CD8-positive, alpha-beta memory T cell (primary cell): ENCODE data around the gene GCSAM. TPM values are rescaled to one million over a fixed set of nuclear protein-coding genes. Genes with fewer than 3 reads are reported as not detected.

ENCODE experiments used
- CTCF ChIA-PET: fragments of 350-600 bp; sonication (Branson Sonifier 250); formaldehyde crosslinking; loops from one replicate; lab custom pipeline; 2021; ENCODE audit warnings: antibody characterized with exemption; lab: Charles Lee
- POLR2A ChIA-PET: fragments of 350-600 bp; sonication (Branson Sonifier 250); formaldehyde crosslinking; loops from one replicate; lab custom pipeline; 2021; ENCODE audit warnings: antibody characterized with exemption; lab: Charles Lee
- DNase-seq, 5 donors: peaks; one replicate each; pipeline versions ENCODE4 v3.0.0 to v3.0.0-alpha.2; 2020 to 2022; ENCODE audit warnings: mixed read lengths in 1 of 5
- H3K27ac ChIP-seq: one replicate; pipeline ENCODE4 v1.7.0; 2013; ENCODE audit warnings: low read depth, mild to moderate bottlenecking, low read length, moderate library complexity
- H3K27me3 ChIP-seq: 2 replicates; pipeline ENCODE4 v1.7.0; 2013; ENCODE audit warnings: low read length, mild to moderate bottlenecking; ENCODE audit not compliant: insufficient read depth, poor library complexity, severe bottlenecking
- H3K36me3 ChIP-seq: 2 replicates; pipeline ENCODE4 v1.7.0; 2013; ENCODE audit warnings: mild to moderate bottlenecking, low read length, moderate library complexity; ENCODE audit not compliant: insufficient read depth
- H3K4me1 ChIP-seq: 2 replicates; pipeline ENCODE4 v1.7.0; 2013; ENCODE audit warnings: mild to moderate bottlenecking, low read length, moderate library complexity; ENCODE audit not compliant: insufficient read depth
- H3K4me3 ChIP-seq: 2 replicates; pipeline ENCODE4 v1.7.0; 2013; ENCODE audit warnings: mild to moderate bottlenecking, low read length
- H3K9me3 ChIP-seq: 2 replicates; pipeline ENCODE4 v1.7.0; 2013; ENCODE audit warnings: mild to moderate bottlenecking, low read length
- H3K27ac Mint-ChIP-seq, 8 donors: one replicate each; pipeline ENCODE4 v1.8.0; 2020 to 2021; ENCODE audit warnings: mixed read lengths in 8 of 8, mild to moderate bottlenecking in 6 of 8, inconsistent platforms in 3 of 8, moderate library complexity in 3 of 8
- H3K27me3 Mint-ChIP-seq, 2 donors: one replicate each; pipeline ENCODE4 v1.8.0; 2020 to 2021; ENCODE audit warnings: mixed read lengths in 2 of 2, mild to moderate bottlenecking in 1 of 2, moderate library complexity in 1 of 2
- H3K36me3 Mint-ChIP-seq, 3 donors: one replicate each; pipeline ENCODE4 v1.8.0; 2020 to 2021; ENCODE audit warnings: mixed read lengths in 3 of 3, inconsistent platforms in 1 of 3, mild to moderate bottlenecking in 1 of 3
- H3K4me1 Mint-ChIP-seq, 3 donors: one replicate each; pipeline ENCODE4 v1.8.0; 2020 to 2021; ENCODE audit warnings: mixed read lengths in 3 of 3, inconsistent platforms in 1 of 3, mild to moderate bottlenecking in 1 of 3
- H3K4me3 Mint-ChIP-seq, 7 donors: one replicate each; pipeline ENCODE4 v1.8.0; 2020 to 2021; ENCODE audit warnings: mixed read lengths in 7 of 7, mild to moderate bottlenecking in 6 of 7, moderate library complexity in 4 of 7, inconsistent platforms in 2 of 7
- H3K9me3 Mint-ChIP-seq, 5 donors: one replicate each; pipeline ENCODE4 v1.8.0; 2020 to 2022; ENCODE audit warnings: mixed read lengths in 5 of 5, mild to moderate bottlenecking in 3 of 5, moderate library complexity in 2 of 5, inconsistent platforms in 1 of 5
- polyA plus RNA-seq: library from polyadenylated mRNA; unstranded; fragments of 300-500 nt; fragmentation: Illumina TruSeq; gene quantifications from one replicate; pipeline ENCODE4 v1.2.3, GENCODE V29; 2021
- total RNA-seq, 2 experiments: library from RNA; stranded (reverse); gene quantifications; one replicate each; pipeline ENCODE4 v1.2.3, GENCODE V29; 2021

Gene GCSAM
- total and polyA plus RNA-seq, 3 experiments from 2014 or later: 4.1 to 17.8 (median 4.8) TPM

DNA sequence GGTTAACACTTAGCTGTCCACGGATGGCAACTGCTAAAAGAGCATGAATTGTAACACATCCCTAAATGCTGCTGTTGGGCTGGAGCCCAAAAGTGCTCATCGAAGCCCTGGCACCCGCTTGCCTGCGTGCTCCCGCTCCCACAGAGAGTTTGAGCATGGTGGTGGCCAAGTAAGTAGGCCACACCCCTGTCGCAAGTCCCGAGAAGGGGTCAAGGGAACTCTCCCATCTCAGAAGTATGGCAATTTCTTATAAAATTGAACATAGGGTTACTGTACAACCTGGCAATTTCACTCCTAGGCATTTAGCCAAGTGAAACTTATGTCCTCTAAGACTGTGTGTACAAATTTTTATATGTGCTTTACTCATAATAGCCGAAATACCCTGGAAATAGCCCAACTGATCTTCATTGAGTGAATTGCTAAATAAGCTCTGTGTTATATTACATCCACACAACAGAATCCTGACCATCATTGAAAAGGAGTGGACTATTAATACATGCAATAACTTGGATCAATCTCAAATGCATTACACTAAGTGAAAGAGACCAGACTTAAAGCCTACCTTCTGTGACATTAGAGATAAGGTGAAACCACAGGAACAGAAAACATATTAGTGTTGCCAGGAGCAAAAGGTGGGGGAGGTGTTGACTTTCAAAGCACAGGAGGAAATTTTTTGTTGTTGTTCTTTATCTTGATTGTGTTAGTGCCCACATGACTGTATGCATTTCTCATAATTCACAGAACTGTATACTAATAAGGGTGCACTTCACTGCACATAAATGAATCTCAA is 1.5 kb upstream of the GCSAM start:
- Mint-ChIP-seq H3K27ac (peak overlapping the region; percentile 45 to 96 (median 90)), H3K27me3 (no peaks in the 10 kb centered on the region), H3K9me3 (no peaks in the 10 kb centered on the region), H3K4me3 (peak overlapping the region in 6 of 7 donors; percentile 1 to 89 (median 15)), H3K36me3 (peaks cover 0 to 2% (median 0%) of the 10 kb centered on the region in 3 donors), H3K4me1 (peaks cover 46 to 78% (median 75%) of the 10 kb centered on the region in 3 donors)
- ChIA-PET POLR2A (no interaction called here), CTCF (no interaction called here)
- Histone ChIP-seq H3K27me3 (no peaks in the 10 kb centered on the region), H3K4me1 (peaks cover 54% of the 10 kb centered on the region), H3K27ac (no peak overlapping the region), H3K36me3 (no peaks in the 10 kb centered on the region), H3K4me3 (no peak overlapping the region), H3K9me3 (no peaks in the 10 kb centered on the region)
- peak in 2 of 5 donors; percentile 34 to 48 for DNase-seq

DNA sequence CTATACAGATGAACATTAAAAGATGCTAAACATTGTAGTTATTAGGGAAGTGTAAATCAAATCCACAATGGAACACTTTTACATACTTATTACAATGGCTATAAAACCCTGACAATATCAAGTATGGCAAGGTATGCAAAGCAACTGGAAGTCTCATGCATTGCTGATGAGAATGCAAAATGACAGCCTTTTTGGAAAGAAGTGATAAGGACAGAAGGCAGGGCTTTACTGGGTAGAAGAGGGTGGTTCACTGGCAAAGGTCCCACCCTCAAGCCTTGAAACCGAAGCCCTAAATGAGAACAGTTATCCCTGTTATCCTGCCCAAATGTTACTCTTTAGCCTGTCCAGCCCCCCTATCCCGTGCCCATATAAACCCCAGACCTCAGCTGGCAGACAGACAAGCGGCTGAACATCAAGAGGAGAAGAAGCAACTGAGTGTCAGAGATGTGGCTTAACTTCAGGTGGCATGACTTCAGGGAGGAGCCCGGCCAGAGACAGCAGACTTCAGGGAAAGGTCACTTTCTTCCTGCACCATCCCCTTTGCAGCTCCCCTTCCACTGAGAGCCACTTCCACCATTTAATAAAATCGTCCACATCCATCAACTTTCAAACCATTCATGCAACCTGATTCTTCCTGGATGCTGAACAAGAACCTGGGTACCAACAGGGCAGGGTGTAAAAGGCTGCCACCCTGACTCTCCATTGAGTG is 732 bp upstream of the GCSAM start:
- H3K9me3 Mint-ChIP-seq: no peaks in the 10 kb centered on the region
- H3K4me3 ChIP-seq: peak overlapping the region; percentile 78
- H3K4me3 Mint-ChIP-seq: peak overlapping the region; percentile 89 to 98 (median 91)
- POLR2A ChIA-PET: no interaction called here
- H3K9me3 ChIP-seq: no peaks in the 10 kb centered on the region
- CTCF ChIA-PET: no interaction called here
- DNase-seq: no peak
- H3K36me3 Mint-ChIP-seq: peaks cover 0 to 2% (median 0%) of the 10 kb centered on the region in 3 donors
- peak overlapping the region; percentile 78 to 96 (median 92) for H3K27ac Mint-ChIP-seq
- H3K27me3 Mint-ChIP-seq: peaks cover 0 to 1% of the 10 kb centered on the region in 2 donors
- H3K4me1 ChIP-seq: peaks cover 62% of the 10 kb centered on the region
- H3K27ac ChIP-seq: no peak overlapping the region
- H3K36me3 ChIP-seq: no peaks in the 10 kb centered on the region
- no peaks in the 10 kb centered on the region for H3K27me3 ChIP-seq
- H3K4me1 Mint-ChIP-seq: peaks cover 54 to 84% (median 83%) of the 10 kb centered on the region in 3 donors

DNA sequence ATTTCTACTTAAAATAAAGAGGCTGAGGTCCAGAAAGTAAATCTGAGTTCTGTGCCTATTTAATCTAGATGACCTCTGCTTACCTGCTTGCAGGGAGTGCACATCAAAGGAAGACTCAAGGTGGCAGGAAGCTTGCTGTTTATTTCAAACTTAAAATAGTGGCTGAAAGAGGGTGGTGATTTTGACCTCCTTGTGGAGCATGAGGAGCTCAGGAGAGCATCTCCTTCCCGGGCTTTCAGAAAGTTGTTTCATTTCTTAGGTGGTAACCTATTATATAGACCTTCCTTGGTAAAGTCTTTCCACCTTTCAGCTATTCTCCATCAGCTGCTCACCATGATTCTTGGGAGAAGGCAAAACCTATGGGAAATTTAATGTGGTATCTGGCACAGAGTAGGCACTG is 494 bp downstream of the GCSAM start:
- ChIA-PET POLR2A (interaction anchor here (0.7 kb wide), 1 partner anchor 11 kb away, joined by 3 read pairs; no protein-coding TSS in a partner anchor), CTCF (interaction anchor here (1.2 kb wide), 1 partner anchor 21 kb away, joined by 7 read pairs; no protein-coding TSS in a partner anchor)
- no peaks in the 10 kb centered on the region for H3K9me3 ChIP-seq
- H3K27me3 ChIP-seq: no peaks in the 10 kb centered on the region
- H3K27me3 Mint-ChIP-seq: peaks cover 0 to 1% of the 10 kb centered on the region in 2 donors
- peaks cover 0 to 2% (median 0%) of the 10 kb centered on the region in 3 donors for H3K36me3 Mint-ChIP-seq
- DNase-seq: no peak
- peak overlapping the region; percentile 86 to 96 (median 92) for H3K27ac Mint-ChIP-seq
- no peaks in the 10 kb centered on the region for H3K36me3 ChIP-seq
- H3K9me3 Mint-ChIP-seq: no peaks in the 10 kb centered on the region
- H3K27ac ChIP-seq: no peak overlapping the region
- peak overlapping the region; percentile 78 for H3K4me3 ChIP-seq
- H3K4me1 ChIP-seq: peaks cover 74% of the 10 kb centered on the region
- H3K4me1 Mint-ChIP-seq: peaks cover 66 to 92% (median 91%) of the 10 kb centered on the region in 3 donors
- peak overlapping the region; percentile 89 to 98 (median 91) for H3K4me3 Mint-ChIP-seq

DNA sequence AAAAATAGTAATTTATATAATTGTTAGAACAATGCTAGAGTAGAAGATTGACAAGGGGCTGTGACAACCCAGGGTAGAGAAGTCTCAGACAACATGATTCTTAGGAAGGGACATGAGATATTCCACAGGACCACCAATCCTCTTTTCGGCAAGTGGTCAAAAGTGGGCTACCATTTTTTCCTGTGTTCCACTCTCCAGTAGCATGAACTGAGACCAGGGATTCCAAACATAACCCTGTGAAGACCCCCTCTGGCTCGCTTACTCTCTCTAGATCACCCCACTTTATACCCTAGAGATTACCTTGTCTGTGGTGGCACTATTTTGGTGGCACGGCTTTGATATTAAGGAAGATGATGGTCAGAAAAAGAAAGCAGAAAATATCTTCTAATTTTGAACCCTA is 960 bp downstream of the GCSAM start:
- no peak overlapping the region for H3K27ac ChIP-seq
- no peak for DNase-seq
- peaks cover 0 to 1% of the 10 kb centered on the region in 2 donors for H3K27me3 Mint-ChIP-seq
- CTCF ChIA-PET: interaction anchor here (1.2 kb wide), 1 partner anchor 20 kb away, joined by 7 read pairs; no protein-coding TSS in a partner anchor
- POLR2A ChIA-PET: no interaction called here
- no peaks in the 10 kb centered on the region for H3K36me3 ChIP-seq
- peaks cover 74% of the 10 kb centered on the region for H3K4me1 ChIP-seq
- peaks cover 67 to 93% (median 92%) of the 10 kb centered on the region in 3 donors for H3K4me1 Mint-ChIP-seq
- no peaks in the 10 kb centered on the region for H3K9me3 ChIP-seq
- peak overlapping the region; percentile 78 for H3K4me3 ChIP-seq
- H3K27me3 ChIP-seq: no peaks in the 10 kb centered on the region
- peak overlapping the region; percentile 89 to 98 (median 91) for H3K4me3 Mint-ChIP-seq
- H3K27ac Mint-ChIP-seq: peak overlapping the region in 7 of 8 donors; percentile 55 to 96 (median 86)
- peaks cover 0 to 2% (median 0%) of the 10 kb centered on the region in 3 donors for H3K36me3 Mint-ChIP-seq
- H3K9me3 Mint-ChIP-seq: no peaks in the 10 kb centered on the region

DNA sequence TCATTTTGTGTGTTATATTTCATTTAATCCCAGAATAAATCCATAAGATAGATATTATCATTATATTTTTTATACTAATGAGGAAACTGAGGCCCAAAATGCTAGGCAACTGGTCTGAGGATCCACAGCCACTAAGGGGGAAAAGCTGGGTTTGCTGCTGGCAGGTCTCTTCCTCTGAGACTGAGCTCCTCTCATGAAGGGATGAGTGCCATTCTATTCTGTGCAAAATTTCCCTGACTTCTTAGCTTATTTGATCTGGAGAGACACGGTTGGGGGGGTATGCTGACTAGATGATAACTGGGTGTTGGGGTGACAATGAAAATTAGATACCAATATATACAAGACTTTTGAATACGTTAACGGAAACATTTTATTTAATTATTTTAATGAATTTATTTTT is 1.9 kb downstream of the GCSAM start:
- H3K4me1 Mint-ChIP-seq: peaks cover 74 to 95% (median 93%) of the 10 kb centered on the region in 3 donors
- H3K4me3 Mint-ChIP-seq: peak overlapping the region in 6 of 7 donors; percentile 43 to 81 (median 52)
- POLR2A ChIA-PET: no interaction called here
- no peak for DNase-seq
- CTCF ChIA-PET: interaction anchor here (1.2 kb wide), 1 partner anchor 8 kb away, joined by 3 read pairs; no protein-coding TSS in a partner anchor
- Histone ChIP-seq H3K27ac (no peak overlapping the region), H3K4me3 (no peak overlapping the region), H3K27me3 (no peaks in the 10 kb centered on the region), H3K36me3 (no peaks in the 10 kb centered on the region), H3K9me3 (no peaks in the 10 kb centered on the region), H3K4me1 (peaks cover 78% of the 10 kb centered on the region)
- peaks cover 0 to 3% (median 3%) of the 10 kb centered on the region in 3 donors for H3K36me3 Mint-ChIP-seq
- peak overlapping the region in 4 of 8 donors; percentile 39 to 93 (median 62) for H3K27ac Mint-ChIP-seq
- peaks cover 0 to 1% of the 10 kb centered on the region in 2 donors for H3K27me3 Mint-ChIP-seq
- no peaks in the 10 kb centered on the region for H3K9me3 Mint-ChIP-seq

DNA sequence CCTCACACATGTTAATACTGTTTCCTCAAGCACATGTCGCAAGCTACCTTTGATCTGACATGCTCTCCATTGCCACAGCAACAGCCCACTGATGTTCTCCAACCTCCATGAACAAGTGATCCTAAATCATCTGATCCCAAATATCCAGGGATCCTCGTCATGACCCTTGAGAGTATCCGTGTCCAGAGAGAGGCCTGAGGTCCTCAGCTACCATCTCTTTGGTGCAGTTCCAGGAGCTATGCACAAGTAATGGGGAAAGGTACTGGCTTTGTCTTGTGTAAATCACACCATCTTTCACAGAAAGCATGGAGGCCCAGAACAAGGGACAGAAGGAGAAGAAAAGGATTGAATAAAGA is 2.4 kb downstream of the GCSAM start:
- H3K9me3 ChIP-seq: no peaks in the 10 kb centered on the region
- H3K27me3 ChIP-seq: no peaks in the 10 kb centered on the region
- DNase-seq: no peak
- H3K4me3 ChIP-seq: no peak overlapping the region
- peak overlapping the region in 7 of 8 donors; percentile 65 to 93 (median 87) for H3K27ac Mint-ChIP-seq
- peaks cover 83% of the 10 kb centered on the region for H3K4me1 ChIP-seq
- no peak overlapping the region for H3K27ac ChIP-seq
- no peaks in the 10 kb centered on the region for H3K36me3 ChIP-seq
- ChIA-PET CTCF (interaction anchor here (1.2 kb wide), 1 partner anchor 9 kb away, joined by 3 read pairs; no protein-coding TSS in a partner anchor), POLR2A (no interaction called here)
- peaks cover 0 to 6% (median 3%) of the 10 kb centered on the region in 3 donors for H3K36me3 Mint-ChIP-seq
- peaks cover 74 to 95% (median 93%) of the 10 kb centered on the region in 3 donors for H3K4me1 Mint-ChIP-seq
- peak overlapping the region in 5 of 7 donors; percentile 7 to 58 (median 33) for H3K4me3 Mint-ChIP-seq
- peaks cover 0 to 1% of the 10 kb centered on the region in 2 donors for H3K27me3 Mint-ChIP-seq
- no peaks in the 10 kb centered on the region for H3K9me3 Mint-ChIP-seq

DNA sequence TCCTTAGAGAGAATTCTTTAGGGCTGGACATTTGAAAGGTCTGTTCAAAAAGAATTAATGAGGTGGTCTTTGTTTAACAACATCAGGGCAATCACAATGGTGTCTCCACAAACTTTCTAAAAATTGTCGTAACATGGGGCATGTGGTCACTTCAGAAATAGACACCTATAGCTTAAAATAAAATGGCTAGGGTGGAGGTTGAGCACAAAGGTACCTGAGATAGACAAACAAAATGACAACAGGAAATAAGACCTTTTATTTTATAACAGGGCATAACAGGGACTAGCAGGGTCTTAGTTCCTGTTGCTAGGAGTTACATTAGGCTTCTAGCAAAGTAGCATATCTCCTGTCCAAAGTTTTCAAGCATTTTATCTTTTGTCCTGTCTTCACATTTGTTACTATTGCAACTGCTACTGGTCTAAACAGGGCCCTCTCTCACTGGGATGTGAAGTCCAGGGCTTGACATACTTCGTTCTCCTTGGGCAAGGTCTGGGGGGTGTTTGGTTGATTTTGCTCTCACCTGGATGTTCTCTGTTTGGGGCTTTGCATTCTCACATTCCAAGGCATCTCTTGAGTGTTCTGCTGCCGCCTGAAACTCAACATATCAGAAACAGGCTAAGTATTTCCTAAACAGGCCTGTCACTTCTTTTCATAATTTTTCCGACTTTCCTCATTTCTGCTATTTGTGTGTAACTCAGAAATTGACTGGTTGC is 3.0 kb downstream of the GCSAM start:
- H3K27me3 Mint-ChIP-seq: peaks cover 0 to 1% of the 10 kb centered on the region in 2 donors
- Histone ChIP-seq H3K27ac (no peak overlapping the region), H3K36me3 (no peaks in the 10 kb centered on the region), H3K4me1 (peaks cover 81% of the 10 kb centered on the region), H3K4me3 (no peak overlapping the region), H3K9me3 (no peaks in the 10 kb centered on the region), H3K27me3 (no peaks in the 10 kb centered on the region)
- DNase-seq: no peak
- POLR2A ChIA-PET: no interaction called here
- peaks cover 0 to 11% (median 4%) of the 10 kb centered on the region in 3 donors for H3K36me3 Mint-ChIP-seq
- H3K4me3 Mint-ChIP-seq: peak overlapping the region in 6 of 7 donors; percentile 7 to 58 (median 28)
- H3K27ac Mint-ChIP-seq: peak overlapping the region in 7 of 8 donors; percentile 65 to 93 (median 87)
- CTCF ChIA-PET: no interaction called here
- H3K4me1 Mint-ChIP-seq: peaks cover 71 to 95% (median 92%) of the 10 kb centered on the region in 3 donors
- H3K9me3 Mint-ChIP-seq: no peaks in the 10 kb centered on the region
